ENCODE measurements around the gene SLC39A2.

SLC39A2 gene

DNA sequence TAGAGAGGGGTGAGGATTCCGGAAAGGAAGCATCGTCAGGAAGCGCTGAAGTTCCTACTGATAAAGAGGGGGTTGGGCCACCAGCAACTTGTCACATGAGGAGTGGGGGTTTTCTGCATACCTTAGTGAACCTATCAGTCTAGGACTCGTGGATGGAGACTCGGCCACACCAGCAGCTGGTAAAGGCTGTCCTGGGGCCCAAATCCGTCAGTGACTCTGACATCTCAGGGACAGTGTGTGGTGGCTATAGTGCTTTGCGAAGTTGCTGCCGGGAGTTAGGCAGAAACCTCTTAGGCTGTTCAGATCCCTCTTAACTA lies 27.4 kb upstream of the SLC39A2 start:
- Histone ChIP-seq H2AFZ (ENCODE audit: low read depth, low read length, severe bottlenecking) (peak overlapping the region; percentile 97), H3K27me3 (ENCODE audit: low read length) (no peaks in the 10 kb centered on the region), H3K4me3 (ENCODE audit: insufficient read depth, low read length, poor library complexity, severe bottlenecking) (no peak overlapping the region), H3K9me3 (ENCODE audit: insufficient read depth, low read length) (no peaks in the 10 kb centered on the region), H3K27ac (ENCODE audit: low read depth, low read length) (no peak overlapping the region), H3K4me2 (ENCODE audit: low read depth, low read length, poor library complexity, severe bottlenecking) (peak overlapping the region; percentile 77), H3K79me2 (ENCODE audit: insufficient read depth, low read length) (no peaks in the 10 kb centered on the region), H3K9ac (ENCODE audit: low read length) (peak overlapping the region; percentile 73; the same call in 1 of the 2 replicates), H3K36me3 (ENCODE audit: low read length) (no peaks in the 10 kb centered on the region), H3F3A (ENCODE audit: insufficient read depth) (no peaks in the 10 kb centered on the region), H4K20me1 (ENCODE audit: low read depth, low read length) (no peaks in the 10 kb centered on the region), H3K9me2 (replicated peaks; ENCODE audit: insufficient read depth, low read length) (no peaks in the 10 kb centered on the region)
- TF ChIP-seq CTCF (IDR thresholded peaks at IDR 0.05; ENCODE audit: insufficient read depth, low read length, poor library complexity, severe bottlenecking) (no peak), EZH2phosphoT487 (conservative IDR thresholded peaks at IDR 0.05; ENCODE audit: low read length) (no peak)

DNA sequence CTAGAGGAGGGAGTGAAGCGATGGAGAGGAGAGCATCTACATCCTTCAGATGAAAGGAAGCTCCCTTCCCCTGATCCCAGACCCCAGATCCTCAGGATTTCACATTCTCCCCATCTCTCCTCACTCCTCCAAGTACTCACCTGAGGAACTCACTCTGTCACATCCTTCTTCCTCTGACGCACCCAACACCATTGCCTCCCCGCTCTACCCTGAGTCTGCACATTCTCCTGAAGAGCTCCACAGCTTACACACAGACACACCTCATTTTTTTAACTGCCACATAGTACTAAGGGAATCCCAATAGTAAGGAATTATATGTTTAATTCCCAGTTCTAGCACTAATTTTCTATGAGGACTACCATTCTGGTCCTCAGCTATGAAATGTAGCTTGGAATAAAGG lies 25.6 kb upstream of the SLC39A2 start:
- TF ChIP-seq CTCF (IDR thresholded peaks at IDR 0.05; ENCODE audit: insufficient read depth, low read length, poor library complexity, severe bottlenecking) (no peak), EZH2phosphoT487 (conservative IDR thresholded peaks at IDR 0.05; ENCODE audit: low read length) (no peak)
- no peak overlapping the region for H2AFZ ChIP-seq (ENCODE audit: low read depth, low read length, severe bottlenecking)
- no peak overlapping the region for H3K4me2 ChIP-seq (ENCODE audit: low read depth, low read length, poor library complexity, severe bottlenecking)
- H3K36me3 ChIP-seq (ENCODE audit: low read length) = no peaks in the 10 kb centered on the region
- no peaks in the 10 kb centered on the region for H3K79me2 ChIP-seq (ENCODE audit: insufficient read depth, low read length)
- H3K27ac ChIP-seq (ENCODE audit: low read depth, low read length) = no peak overlapping the region
- H3K9ac ChIP-seq (ENCODE audit: low read length) = no peak overlapping the region
- H3K9me2 ChIP-seq (replicated peaks; ENCODE audit: insufficient read depth, low read length) = no peaks in the 10 kb centered on the region
- H3K4me3 ChIP-seq (ENCODE audit: insufficient read depth, low read length, poor library complexity, severe bottlenecking) = no peak overlapping the region
- H4K20me1 ChIP-seq (ENCODE audit: low read depth, low read length) = no peaks in the 10 kb centered on the region
- no peaks in the 10 kb centered on the region for H3K9me3 ChIP-seq (ENCODE audit: insufficient read depth, low read length)
- no peaks in the 10 kb centered on the region for H3F3A ChIP-seq (ENCODE audit: insufficient read depth)
- no peaks in the 10 kb centered on the region for H3K27me3 ChIP-seq (ENCODE audit: low read length)

DNA sequence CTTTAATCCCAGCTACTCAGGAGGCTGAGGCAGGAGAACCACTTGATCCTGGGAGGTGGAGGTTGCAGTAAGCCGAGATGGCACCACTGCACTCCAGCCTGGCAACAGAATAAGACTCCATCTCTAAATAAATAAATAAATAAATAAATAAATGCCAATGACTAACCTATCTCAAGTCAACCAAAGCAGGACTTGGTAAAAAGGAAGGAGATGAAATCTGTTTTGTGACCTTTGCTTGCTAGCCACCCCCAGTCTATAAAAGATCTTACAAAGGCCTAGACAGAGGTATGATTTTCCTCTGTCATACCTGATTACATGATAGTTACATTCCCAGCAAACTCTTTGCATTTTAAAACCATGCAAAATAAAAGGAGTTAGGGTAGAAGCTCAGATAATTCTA lies 22.8 kb upstream of the SLC39A2 start:
- H3F3A ChIP-seq (ENCODE audit: insufficient read depth) = no peaks in the 10 kb centered on the region

More for the DNA sequence above, 22.8 kb upstream of the SLC39A2 start:
- Histone ChIP-seq H3K9ac (ENCODE audit: low read length) (no peak overlapping the region), H3K9me3 (ENCODE audit: insufficient read depth, low read length) (no peaks in the 10 kb centered on the region), H3K27me3 (ENCODE audit: low read length) (no peaks in the 10 kb centered on the region), H3K36me3 (ENCODE audit: low read length) (no peaks in the 10 kb centered on the region), H3K79me2 (ENCODE audit: insufficient read depth, low read length) (no peaks in the 10 kb centered on the region), H3K27ac (ENCODE audit: low read depth, low read length) (no peak overlapping the region), H3K9me2 (replicated peaks; ENCODE audit: insufficient read depth, low read length) (no peaks in the 10 kb centered on the region), H3K4me3 (ENCODE audit: insufficient read depth, low read length, poor library complexity, severe bottlenecking) (no peak overlapping the region), H4K20me1 (ENCODE audit: low read depth, low read length) (no peaks in the 10 kb centered on the region), H3K4me2 (ENCODE audit: low read depth, low read length, poor library complexity, severe bottlenecking) (no peak overlapping the region), H2AFZ (ENCODE audit: low read depth, low read length, severe bottlenecking) (no peak overlapping the region)
- TF ChIP-seq CTCF (IDR thresholded peaks at IDR 0.05; ENCODE audit: insufficient read depth, low read length, poor library complexity, severe bottlenecking) (no peak), EZH2phosphoT487 (conservative IDR thresholded peaks at IDR 0.05; ENCODE audit: low read length) (no peak)
